ENCODE measurements around the gene MOV10L1.
"Not testable (repeated sequence)": the region's sequence is repeated elsewhere in the genome, so short reads cannot be mapped to it uniquely, and the experiment has no call there.

Gene MOV10L1

DNA sequence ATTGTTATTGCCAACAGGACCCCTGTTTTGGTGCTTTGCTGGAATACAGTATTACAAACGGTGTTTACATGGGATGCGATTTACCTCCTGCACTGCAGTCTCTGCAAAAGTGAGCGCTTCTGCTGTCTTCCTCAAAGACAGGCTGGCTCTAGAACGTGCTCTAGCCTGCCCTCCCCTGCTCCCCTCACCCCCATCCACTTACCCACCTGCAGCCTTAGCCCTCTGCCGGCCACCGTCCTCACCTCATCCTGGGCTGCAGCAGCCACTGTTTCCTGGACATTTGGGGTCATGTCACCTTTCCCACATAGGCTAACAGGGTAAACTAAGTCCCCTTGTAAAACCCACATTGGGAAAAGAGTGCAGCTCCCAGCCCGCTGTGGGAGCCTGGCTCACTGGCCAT lies 71.1 kb downstream of the MOV10L1 start:
- DNase-seq (ENCODE audit: low spot score): no peak

DNA sequence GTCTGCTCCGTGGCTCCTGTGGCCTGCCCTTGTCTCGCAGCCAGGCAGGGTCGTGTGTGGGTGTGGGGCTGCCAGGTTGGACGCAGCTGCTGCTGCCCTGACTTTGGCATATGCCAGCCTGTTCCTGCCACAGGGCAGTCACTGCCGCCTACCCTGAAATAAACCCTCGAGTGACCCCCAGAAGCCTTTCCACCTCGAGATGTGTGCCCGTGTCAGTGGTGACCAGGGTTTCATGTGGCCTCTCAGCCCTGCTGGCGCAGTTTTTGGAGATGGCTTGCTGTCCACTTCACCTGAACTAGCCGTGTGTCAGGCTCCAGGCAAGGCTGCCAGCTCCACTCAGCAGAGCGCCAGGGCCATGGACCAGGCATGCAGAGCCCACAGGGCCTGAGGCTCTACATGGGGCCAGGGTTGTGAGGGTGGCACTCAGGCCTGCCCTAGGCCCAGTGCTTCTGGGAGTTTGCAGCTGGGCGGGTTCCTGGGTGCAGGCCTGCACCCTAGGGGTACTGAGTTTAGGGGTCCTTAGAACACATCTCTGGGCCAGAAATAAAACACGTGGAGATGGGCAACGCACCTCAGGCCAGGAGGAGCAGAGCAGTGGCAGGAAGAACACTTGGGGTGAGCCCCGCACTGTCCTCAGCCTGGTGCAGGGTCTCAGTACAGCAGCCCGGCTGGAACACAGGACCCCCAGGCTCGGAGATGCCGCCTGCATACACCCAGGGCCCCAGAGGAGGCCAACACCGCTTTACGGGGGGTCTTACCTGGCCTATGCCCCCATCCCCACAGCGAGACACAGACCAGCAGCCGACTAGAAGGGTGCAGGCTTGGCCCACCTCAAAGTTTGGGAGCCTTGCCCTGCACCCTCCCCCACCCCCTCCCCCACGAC lies 71.9 kb downstream of the MOV10L1 start:
- no peak for DNase-seq (ENCODE audit: low spot score)

- DNase-seq (ENCODE audit: low spot score): no peak
Observed at GRCh38 chr22:50162391-50162956, 72.7 kb downstream of the MOV10L1 start.

DNA sequence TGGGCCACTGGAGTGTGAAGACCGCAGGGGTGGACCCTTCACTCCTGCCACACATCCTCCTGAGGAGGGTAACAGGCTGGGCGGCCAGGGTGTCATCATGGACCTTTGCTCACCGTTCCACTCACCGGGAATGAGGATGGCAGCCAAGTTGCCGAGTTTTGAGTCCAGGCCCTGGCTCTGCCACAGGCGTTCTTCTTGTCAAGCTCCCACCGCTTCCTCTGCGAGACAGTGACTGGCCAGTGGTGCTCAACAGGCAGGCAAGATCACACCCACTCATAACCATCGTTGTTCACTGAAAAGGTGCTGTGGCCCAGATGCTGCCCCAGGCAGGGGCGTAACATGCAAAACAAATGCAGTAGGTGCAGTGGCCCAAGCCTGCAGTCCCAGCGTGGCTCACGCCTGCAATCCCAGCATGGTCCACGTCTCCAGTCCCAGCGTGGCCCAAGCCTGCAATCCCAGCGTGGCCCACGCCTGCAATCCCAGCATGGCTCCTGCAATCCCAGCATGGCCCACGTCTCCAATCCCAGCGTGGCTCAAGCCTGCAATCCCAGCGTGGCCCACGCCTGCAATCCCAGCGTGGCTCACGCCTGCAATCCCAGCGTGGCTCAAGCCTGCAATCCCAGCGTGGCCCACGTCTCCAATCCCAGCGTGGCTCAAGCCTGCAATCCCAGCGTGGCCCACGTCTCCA lies 75.8 kb downstream of the MOV10L1 start:
- no peak for DNase-seq (ENCODE audit: low spot score)

GRCh38 chr22:50167689-50168489 lies 78.1 kb downstream of the MOV10L1 start:
- no peak for DNase-seq (ENCODE audit: low spot score)

DNA sequence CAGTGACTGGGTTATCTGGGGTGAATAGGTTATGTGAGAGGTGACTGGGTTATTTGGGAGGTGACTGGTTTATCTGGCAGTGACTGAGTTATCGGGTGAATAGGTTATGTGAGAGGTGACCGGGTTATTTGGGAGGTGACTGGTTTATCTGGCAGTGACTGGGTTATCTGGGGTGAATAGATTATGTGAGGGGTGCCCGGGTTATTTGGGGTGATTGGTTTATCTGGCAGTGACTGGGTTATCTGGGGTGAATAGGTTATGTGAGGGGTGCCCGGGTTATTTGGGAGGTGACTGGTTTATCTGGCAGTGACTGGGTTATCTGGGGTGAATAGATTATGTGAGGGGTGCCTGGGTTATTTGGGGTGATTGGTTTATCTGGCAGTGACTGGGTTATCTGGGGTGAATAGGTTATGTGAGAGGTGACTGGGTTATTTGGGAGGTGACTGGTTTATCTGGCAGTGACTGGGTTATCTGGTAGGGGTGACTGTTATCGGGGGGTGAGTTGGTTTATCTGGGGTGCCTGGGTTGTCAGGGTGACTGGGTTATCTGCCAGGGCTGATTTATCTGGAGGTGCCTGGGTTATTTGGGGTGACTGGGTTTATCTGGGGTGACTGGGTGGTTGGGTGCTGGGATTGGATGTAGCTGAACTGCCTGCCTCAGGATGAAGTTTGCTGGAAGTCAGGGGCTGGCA lies 78.8 kb downstream of the MOV10L1 start:
- not testable (repeated sequence) for DNase-seq (ENCODE audit: low spot score)

- no peak for DNase-seq (ENCODE audit: low spot score)
Observed at GRCh38 chr22:50169181-50169759, 79.5 kb downstream of the MOV10L1 start.

GRCh38 chr22:50169774-50170341 lies 80.1 kb downstream of the MOV10L1 start:
- peak; percentile 44 for DNase-seq (ENCODE audit: low spot score)

DNA sequence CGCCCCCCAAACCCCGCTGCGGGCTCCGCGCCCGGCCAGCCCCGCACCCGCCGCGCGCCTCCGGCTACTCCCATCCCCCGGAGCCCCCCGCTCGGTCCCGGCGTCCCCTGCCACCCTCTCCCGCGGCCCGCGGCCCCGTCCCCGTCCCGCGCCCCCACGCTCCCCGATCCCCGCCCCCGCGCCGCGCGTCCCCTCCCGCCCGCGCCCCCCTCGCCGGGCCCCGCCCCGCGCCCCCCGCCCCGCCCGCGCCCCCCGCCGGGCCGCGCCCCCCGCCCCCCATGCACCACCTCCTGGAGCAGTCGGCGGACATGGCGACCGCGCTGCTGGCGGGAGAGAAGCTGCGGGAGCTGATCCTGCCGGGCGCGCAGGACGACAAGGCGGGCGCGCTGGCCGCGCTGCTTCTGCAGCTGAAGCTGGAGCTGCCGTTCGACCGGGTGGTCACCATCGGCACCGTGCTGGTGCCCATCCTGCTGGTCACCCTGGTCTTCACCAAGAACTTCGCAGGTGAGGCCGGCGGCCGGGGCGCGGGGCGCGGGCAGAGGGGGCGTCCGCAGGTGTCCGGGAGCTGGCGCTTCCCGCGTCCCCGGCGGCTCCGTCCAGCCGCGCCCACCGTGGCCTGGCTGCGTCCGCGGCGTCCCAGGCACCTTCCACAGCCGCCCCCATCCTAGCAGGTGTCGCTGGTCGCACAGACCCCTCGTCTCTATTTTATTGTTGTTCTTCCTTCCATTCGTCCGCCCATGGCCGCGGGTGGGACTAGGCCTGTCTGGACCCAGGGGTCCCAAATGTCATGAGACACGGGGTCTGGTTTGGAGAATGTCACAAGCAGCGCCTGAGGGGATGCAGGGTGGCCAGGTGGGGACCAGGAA lies 80.9 kb downstream of the MOV10L1 start, which contains the start of gene PANX2:
Gene PANX2, plus strand, starts transcription at position 279 of the 866 bp plus-strand sequence. Its CDS starts 0 bp downstream, at position 279.
- DNase-seq (ENCODE audit: low spot score): no peak

GRCh38 chr22:50171319-50171964 lies 81.6 kb downstream of the MOV10L1 start:
- no peak for DNase-seq (ENCODE audit: low spot score)

DNA sequence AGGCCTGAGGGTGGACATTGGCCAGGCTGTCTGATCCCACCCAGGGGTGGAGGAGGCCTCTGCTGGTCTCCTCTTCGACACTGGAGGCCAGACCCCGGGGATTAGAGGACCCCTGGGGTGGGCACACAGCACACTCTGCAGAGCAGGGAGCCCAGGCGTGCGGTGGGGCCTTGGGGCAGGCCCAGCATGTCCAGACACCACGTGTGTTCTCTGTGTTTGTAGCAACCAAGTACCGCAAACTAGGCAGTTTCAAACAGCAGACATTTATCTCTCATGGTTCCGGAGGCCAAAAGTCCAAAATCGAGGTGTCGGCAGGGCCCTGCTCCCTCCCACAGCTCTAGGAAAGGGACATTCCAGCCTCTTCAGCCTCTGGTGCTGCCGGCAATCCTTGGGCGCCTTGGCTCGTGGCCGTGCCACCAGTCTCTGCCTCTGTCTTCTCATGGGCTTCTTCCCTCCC lies 82.2 kb downstream of the MOV10L1 start:
- DNase-seq (ENCODE audit: low spot score): no peak

- DNase-seq (ENCODE audit: low spot score): no peak
Observed at GRCh38 chr22:50173311-50173982, 83.6 kb downstream of the MOV10L1 start.

- DNase-seq (ENCODE audit: low spot score): no peak
Observed at GRCh38 chr22:50173983-50174355, 84.2 kb downstream of the MOV10L1 start.

DNA sequence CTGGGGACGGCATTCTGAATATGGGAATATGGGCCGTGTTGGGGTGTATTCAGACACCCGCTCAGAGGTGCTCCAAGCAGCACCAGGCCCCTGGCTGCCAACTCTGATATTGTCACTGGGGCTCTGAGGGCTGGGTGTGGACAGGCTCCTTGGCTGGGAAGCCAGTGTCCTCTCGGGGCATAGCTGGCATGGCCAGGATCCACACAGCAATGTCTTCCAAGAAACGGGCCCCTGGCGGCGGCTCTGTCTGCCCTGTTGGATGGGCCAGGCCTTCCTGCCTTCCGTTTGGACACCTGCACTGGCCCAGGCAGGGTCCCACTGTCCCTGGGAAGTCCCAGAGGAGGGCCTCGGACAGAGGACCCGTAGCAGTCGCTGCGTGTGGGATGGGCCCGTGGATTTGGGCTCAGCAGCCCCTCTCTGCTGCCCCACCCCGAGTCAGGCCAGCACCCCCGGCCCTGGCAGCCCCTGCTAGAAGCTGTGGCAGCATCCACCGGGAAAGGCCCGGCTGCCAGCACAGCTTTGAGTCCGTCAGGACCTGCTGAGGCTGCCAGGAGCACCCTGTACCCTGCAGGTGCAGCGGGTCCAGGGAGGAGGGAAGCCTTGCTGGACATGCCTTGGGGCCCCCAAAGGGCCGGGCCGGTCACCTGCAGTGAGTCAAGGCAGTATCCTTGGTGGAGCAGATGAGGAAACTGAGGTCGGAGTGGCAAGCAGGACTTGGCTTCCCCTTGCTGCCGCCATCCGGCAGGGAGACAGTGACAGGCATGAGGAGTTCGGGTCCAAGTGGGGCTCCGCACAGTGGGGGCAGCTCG lies 84.8 kb downstream of the MOV10L1 start:
- no peak for DNase-seq (ENCODE audit: low spot score)

GRCh38 chr22:50175191-50175461 lies 85.3 kb downstream of the MOV10L1 start:
- DNase-seq (ENCODE audit: low spot score): no peak

GRCh38 chr22:50175921-50176849 lies 86.4 kb downstream of the MOV10L1 start:
- DNase-seq (ENCODE audit: low spot score): no peak
